Measurements from ENCODE around the gene NDUFB11. TPM values are rescaled to one million over a fixed set of nuclear protein-coding genes. Genes with fewer than 3 reads are reported as not detected.
"Not testable (repeated sequence)": the region's sequence is repeated elsewhere in the genome, so short reads cannot be mapped to it uniquely, and the experiment has no call there.

NDUFB11 gene
- total RNA-seq, 2 experiments from 2014 or later = 92.3 to 97.3 TPM

DNA sequence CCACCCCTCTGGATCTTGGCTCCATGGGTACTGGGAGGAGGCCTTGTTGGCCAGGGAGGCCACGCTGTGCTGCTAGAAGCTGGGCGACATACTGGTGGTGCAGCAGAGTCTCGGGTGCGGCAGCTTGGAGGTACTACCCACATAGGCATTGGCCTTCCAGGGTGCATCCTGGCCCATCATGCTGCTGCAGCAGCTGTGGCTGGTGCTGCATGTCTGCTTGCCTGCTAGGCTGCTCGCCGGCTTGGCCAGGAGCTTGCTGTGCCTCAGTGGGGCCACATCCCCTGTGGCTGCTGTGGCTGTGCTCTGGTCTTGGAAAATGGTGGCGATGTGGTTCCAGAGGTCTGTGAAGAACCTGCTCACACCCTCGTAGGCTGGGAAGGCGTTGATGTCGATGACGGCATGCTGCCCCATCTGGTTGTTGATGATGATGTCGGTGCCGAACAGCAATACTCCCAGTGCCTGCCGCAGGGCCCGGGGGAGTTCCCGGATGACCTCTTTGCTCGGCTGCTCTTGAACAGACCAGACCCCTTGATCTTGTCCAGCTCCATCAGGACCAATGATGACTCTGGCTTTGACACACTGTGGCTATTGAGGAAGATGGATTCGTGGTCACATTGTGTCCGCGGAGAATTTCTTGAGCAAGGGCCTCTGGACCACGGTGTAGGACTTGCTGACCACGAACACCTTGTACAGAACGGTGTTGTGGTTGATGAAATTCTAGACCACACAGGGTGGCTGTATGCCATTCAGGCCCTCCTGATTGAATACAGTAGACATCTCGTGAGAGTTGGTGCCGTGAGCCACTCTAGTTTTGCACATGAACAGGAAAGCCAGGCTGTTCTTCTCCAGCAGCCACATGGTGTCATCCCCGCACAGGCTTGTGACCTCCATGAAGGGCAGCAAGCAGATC is 12.4 kb upstream of the NDUFB11 start:
- ChIA-PET POLR2A (interaction anchor here (0.6 kb wide), 1 partner anchor 218 kb away, joined by 12 read pairs; no protein-coding TSS in a partner anchor), CTCF (no interaction called here)

- POLR2A ChIA-PET = no interaction called here
- CTCF ChIA-PET = interaction anchor here (0.6 kb wide), 1 partner anchor 277 kb away, joined by 3 read pairs; no protein-coding TSS in a partner anchor
These were observed 6.9 kb upstream of the NDUFB11 start for GRCh38 chrX:47151435-47151834.

DNA sequence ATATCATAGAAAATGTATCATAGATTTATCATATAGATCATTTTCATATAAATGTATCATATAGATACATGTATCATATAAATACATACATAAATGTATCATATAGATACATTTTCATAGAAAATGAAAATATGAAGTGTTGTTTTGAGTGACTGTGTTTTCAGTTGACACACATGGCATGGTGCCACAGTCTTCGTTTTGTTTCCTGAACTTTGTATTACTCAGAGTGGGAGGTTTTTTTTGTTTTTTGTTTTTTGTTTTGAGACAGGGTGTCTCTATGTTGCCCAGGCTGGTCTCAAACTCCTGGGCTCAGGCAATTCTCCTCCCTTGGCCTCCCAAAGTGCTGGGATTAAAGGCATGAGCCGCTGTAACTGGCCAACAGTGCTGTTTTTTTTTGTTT is 4.4 kb upstream of the NDUFB11 start:
- POLR2A ChIA-PET = no interaction called here
- CTCF ChIA-PET = no interaction called here

DNA sequence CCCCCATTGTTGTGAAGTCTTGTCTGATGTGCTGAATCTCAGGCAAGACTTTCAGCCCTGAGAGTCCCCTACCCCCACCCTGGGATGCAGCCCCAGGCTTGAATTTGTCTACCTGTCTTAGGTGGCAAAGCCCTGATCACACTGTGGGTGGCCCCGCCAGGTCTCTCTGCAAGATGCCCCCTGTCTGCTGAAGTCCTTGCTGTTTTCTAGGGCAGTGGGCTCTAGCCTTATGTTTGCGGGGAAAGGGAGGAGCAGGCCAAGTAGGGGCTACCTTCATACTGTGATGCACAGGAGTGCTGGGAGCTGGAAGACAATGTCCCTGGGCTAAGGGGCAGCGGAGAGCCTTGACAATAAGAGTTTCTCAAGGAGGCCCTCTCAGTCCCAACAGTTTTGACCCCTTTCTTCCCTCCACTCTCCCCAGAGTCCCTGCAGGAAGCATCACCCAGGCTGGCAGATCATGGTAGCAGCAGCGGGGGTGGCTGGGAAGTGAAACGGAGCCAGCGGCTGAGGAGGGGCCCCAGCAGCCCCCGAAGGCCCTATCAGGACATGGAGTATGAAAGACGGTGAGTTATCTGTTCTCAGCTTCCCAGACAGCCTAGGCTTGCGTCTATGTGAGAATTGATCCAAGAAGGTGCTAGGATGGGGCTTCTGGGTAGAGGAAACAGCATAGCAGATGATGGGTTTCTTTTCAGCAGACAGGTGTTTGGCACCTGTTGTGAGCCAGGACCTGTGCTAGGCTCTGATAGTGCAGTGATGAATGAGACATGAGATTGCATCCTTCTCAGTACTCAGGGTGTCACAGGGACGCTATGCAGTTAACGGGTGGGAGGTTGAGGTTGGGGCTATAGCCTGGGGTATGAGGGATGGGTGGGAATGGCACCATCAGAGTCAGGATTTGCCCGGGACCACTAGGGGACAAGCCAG is 2.7 kb upstream of the NDUFB11 start:
- ChIA-PET CTCF (no interaction called here), POLR2A (no interaction called here)

GRCh38 chrX:47146121-47146935 is 1.8 kb upstream of the NDUFB11 start:
- ChIA-PET POLR2A (no interaction called here), CTCF (no interaction called here)

GRCh38 chrX:47145395-47146120 is 1.1 kb upstream of the NDUFB11 start:
- ChIA-PET POLR2A (interaction anchor here (0.6 to 2.9 kb wide), 5 partner anchors 17 to 514 kb away, joined by 3 to 18 read pairs (median 5); partner anchors contain the start of gene UXT), CTCF (interaction anchor here (1.1 to 1.5 kb wide), 5 partner anchors 8 to 377 kb away, joined by 3 to 7 read pairs (median 4); no protein-coding TSS in a partner anchor)

GRCh38 chrX:47143894-47144625 is 442 bp downstream of the NDUFB11 start:
- CTCF ChIA-PET = interaction anchor here (0.7 to 1.5 kb wide), 5 partner anchors 9 to 379 kb away, joined by 3 to 7 read pairs (median 3); no protein-coding TSS in a partner anchor

GRCh38 chrX:47138171-47138570 is 6.3 kb downstream of the NDUFB11 start:
- POLR2A ChIA-PET = no interaction called here
- CTCF ChIA-PET = no interaction called here

More at GRCh38 chrX:47143894-47144625, 442 bp downstream of the NDUFB11 start:
- POLR2A ChIA-PET = interaction anchor here (0.7 to 2.9 kb wide), 4 partner anchors 9 to 123 kb away, joined by 5 to 18 read pairs (median 6); no protein-coding TSS in a partner anchor

DNA sequence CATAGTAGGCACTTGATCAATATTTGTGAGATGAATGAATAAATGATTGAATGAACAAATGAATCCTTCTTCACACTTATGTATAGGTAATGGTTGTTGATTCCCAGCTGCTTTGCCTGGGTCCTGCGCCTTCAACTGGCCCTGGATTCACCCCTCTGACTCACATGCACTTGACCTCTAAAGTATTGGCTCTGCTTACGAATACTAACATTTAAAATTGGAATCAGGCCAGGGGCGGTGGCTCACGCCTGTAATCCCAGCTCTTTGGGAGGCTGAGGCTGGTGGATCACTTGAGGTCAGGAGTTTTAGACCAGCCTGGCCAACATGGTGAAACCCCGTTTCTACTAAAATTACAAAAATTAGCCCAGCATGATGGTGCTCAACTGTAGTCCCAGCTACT is 8.9 kb downstream of the NDUFB11 start:
- POLR2A ChIA-PET, CTCF ChIA-PET: not testable (repeated sequence)

- ChIA-PET CTCF (no interaction called here), POLR2A (no interaction called here)
These were observed 11.0 kb downstream of the NDUFB11 start for GRCh38 chrX:47133493-47133892.

DNA sequence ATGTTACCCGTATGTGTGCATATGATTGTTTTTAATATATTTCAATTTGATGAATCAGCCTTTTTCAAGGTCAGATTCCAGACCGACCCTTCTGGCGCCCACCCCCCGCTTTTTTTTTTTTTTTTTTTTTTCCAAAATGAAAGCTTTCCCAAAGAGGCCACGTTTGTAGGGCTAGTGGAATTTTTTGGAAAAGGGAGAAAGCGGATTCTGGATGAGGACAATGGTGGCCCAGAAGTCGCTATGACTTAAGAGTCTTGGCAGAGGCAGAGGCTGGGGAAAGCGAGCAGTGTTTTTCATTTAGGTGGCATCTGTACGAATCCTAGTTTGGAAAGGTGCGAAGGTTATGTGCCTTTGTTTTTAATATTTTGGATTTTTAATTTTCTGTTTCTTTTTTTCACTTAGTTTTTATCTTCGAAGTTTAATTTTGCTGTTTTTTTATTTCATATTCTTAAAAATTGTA is 14.6 kb downstream of the NDUFB11 start:
- ChIA-PET POLR2A (interaction anchor here (0.6 to 2.6 kb wide), 4 partner anchors 10 to 61 kb away, joined by 3 to 18 read pairs (median 4); partner anchors contain the start of genes NDUFB11 and RBM10), CTCF (no interaction called here)

DNA sequence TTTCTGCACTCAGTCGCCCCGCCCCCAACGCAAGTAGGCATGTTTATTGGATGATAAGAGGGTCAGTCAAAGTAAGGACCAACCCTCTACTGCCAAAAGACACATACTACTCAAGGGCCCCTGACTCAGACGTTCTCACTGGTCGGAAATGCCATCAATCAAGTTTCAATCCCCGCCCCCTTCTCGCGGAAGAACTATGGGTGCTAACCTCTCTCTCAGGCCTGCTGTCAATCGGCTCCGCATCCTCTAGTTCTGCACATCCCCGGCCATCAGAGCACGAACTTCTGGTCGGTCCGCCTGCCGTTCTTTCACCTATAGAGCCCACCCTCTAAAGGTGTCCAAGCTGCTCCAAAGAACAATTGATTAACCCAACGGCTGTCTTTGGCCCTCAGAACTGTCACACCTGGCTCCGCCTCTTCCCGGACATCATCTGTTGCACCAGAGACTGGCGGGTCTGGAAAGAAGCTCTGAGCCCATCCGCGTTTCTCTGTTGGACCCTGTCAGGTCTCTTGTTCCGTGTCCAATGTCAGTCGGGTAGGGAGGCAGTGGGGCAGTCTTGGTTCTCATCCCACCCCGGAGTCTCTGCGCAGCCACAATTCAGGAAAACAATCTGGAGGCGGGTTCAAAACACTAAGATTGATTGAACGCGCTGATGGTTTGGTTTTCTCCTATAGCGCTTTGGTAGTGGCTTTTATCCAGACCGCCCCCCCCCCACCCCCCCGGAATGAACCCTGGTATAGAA is 15.2 kb downstream of the NDUFB11 start:
- ChIA-PET CTCF (no interaction called here), POLR2A (interaction anchor here (0.6 to 2.6 kb wide), 4 partner anchors 10 to 62 kb away, joined by 3 to 18 read pairs (median 4); partner anchors contain the start of genes NDUFB11 and RBM10)

DNA sequence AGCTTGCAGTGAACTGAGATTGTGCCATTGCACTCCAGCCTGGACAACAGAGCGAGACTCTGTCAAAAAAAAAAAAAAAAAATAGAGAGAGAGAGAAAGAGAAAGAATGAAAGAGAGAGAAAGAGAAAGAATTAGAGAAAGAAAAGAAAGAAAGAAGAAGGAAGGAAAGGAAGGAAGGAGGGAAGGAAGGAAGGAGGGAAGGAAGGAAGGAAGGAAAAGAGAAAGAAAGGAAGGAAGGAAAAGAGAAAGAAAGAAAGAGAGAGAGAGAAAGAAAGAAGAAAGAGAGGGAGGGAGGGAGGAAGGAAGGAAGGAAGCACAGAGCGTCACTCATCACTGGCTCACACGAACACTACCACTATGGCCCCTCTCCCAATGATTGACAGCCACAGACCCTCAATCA is 20.0 kb downstream of the NDUFB11 start:
- CTCF ChIA-PET, POLR2A ChIA-PET: not testable (repeated sequence)

DNA sequence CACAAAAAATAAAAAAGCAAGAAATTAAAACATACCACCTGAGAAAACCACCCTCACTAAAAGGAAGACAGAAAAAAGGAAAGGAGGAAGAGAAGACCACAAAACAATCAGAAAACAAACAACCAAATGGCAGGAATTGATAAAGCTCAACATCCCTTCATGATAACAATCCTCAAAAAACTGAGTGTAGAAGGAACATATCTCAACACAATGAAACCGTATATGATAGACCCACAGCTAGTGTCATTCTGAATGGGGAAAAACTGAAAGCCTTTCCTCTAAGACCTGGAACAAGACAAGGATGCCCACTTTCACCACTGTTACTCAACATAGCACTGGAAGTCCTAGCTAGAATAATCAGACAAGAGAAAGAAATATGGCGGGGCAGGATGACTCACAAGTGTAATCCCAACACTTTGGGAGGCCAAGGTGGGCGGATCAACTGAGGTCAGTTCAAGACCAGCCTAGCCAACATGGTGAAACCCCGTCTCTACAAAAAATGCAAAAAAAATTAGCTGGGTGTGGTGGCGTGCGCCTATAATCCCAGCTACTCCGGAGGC is 27.9 kb downstream of the NDUFB11 start:
- POLR2A ChIA-PET, CTCF ChIA-PET: not testable (repeated sequence)

DNA sequence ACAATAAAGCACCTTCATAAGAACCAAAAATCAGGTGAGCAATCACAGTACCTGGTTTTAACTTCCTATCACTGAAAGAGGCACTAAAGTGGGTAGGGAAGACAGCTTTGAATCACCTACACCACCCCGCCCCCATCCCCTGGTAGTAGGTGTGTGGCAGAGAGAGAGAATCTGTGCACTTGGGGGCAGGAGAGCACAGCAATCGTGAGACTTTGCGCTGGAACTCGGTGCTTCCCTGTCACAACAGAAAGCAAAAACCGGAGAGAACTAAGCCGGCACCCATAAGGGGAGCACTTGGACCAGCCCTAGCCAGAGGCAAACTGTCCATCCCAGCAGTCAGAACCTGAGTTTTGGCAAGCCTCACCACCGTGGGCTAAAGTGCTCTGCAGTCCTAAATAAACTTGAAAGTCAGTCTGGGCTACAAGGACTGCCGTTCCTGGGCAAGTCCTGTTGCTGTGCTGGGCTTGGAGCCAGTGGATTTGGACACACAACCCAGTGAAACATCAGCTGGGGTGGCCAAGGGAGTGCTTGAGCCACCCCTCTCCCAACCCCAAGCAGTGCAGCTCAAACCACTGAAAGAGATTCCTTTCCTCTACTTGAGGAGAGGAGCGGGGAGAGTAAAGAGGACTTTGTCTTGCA is 32.1 kb downstream of the NDUFB11 start:
- POLR2A ChIA-PET = no interaction called here

GRCh38 chrX:47110936-47111615 is 33.4 kb downstream of the NDUFB11 start:
- CTCF ChIA-PET, POLR2A ChIA-PET: not testable (repeated sequence)

More for the DNA sequence above, 32.1 kb downstream of the NDUFB11 start:
- CTCF ChIA-PET = no interaction called here
